HepG2 (cell line): Measurements from ENCODE around the gene KRTAP10-2.

ENCODE experiments used
- ARNTL ChIP-seq: sonication (generic); formaldehyde crosslinking; IDR thresholded peaks from 2 replicates; pipeline ENCODE4 v1.4.0; 2020; ENCODE audit warnings: mild to moderate bottlenecking, missing genetic modification reagents
- CHD4 ChIP-seq: fragments of 200-600 bp; sonication (generic); IDR thresholded peaks from 2 replicates; pipeline ENCODE4 v1.7.0; 2017; ENCODE audit warnings: mild to moderate bottlenecking, low read length, borderline replicate concordance
- EZH2 ChIP-seq: conservative IDR thresholded peaks from 2 replicates; pipeline ENCODE4 v1.6.1; 2012; ENCODE audit warnings: mild to moderate bottlenecking, low read depth, low read length, moderate library complexity
- PAX8 ChIP-seq: sonication (generic); formaldehyde crosslinking; IDR thresholded peaks from 2 replicates; pipeline ENCODE4 v1.8.0; 2022; ENCODE audit warnings: mild to moderate bottlenecking, missing genetic modification reagents, borderline replicate concordance
- TF ChIP-seq, protein P1 (sequence below): sonication (generic); formaldehyde crosslinking; IDR thresholded peaks from 2 replicates; pipeline ENCODE4 v1.4.0; 2020; ENCODE audit warnings: missing genetic modification reagents, mild to moderate bottlenecking, borderline replicate concordance

DNA sequence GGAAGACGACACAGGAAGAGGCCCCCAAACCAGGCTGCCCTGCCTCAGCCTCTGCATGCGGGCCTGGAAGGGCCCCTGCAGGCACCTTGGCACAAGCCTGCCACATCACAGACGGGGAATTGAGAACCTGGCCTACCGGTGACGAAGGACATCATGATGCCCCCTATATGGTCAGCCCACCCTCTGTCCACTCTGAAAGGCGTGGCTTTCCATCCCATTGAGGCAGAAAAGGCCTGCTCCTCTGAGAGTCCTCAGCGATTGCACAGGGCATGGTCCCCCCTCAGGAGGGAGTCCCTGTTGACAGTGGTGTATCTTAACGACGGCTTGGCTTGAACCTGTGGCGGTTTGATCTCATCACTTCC lies 22.7 kb downstream of the KRTAP10-2 start:
- TF ChIP-seq ARNTL (CRISPR knock-in tag) (no peak), EZH2 (no peak), PAX8 (CRISPR knock-in tag) (no peak), CHD4 (no peak)
- TF ChIP-seq, protein P1, sequence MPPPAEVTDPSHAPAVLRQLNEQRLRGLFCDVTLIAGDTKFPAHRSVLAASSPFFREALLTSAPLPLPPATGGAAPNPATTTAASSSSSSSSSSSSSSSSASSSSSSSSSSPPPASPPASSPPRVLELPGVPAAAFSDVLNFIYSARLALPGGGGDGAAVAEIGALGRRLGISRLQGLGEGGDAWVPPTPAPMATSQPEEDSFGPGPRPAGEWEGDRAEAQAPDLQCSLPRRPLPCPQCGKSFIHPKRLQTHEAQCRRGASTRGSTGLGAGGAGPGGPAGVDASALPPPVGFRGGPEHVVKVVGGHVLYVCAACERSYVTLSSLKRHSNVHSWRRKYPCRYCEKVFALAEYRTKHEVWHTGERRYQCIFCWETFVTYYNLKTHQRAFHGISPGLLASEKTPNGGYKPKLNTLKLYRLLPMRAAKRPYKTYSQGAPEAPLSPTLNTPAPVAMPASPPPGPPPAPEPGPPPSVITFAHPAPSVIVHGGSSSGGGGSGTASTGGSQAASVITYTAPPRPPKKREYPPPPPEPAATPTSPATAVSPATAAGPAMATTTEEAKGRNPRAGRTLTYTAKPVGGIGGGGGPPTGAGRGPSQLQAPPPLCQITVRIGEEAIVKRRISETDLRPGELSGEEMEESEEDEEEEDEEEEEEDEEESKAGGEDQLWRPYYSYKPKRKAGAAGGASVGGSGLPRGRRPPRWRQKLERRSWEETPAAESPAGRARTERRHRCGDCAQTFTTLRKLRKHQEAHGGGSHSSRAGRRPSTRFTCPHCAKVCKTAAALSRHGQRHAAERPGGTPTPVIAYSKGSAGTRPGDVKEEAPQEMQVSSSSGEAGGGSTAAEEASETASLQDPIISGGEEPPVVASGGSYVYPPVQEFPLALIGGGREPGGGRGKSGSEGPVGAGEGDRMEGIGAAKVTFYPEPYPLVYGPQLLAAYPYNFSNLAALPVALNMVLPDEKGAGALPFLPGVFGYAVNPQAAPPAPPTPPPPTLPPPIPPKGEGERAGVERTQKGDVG (CRISPR knock-in tag): no peak
